CD14-positive monocyte (primary cell): ENCODE data around the gene ANXA11. TPM values are rescaled to one million over a fixed set of nuclear protein-coding genes. Genes with fewer than 3 reads are reported as not detected.
"Not testable (repeated sequence)": the region's sequence is repeated elsewhere in the genome, so short reads cannot be mapped to it uniquely, and the experiment has no call there.

Experiments used
- DNase-seq, 3 donors: peaks; one replicate each; pipeline ENCODE4 v3.0.0-alpha.2; 2011 to 2022
- H2AFZ ChIP-seq: 2 replicates; pipeline ENCODE4 v1.6.0; 2012; ENCODE audit warnings: mild to moderate bottlenecking, low read depth, low read length, inconsistent platforms; ENCODE audit not compliant: insufficient read depth, poor library complexity, severe bottlenecking
- H3K27ac ChIP-seq, 2 donors: 1 replicate in 1 of 2; 2 replicates in 1 of 2; pipeline ENCODE4 v1.5.1; 2012 to 2013; ENCODE audit warnings: low read length in 2 of 2, control low read depth in 1 of 2, inconsistent platforms in 1 of 2, low read depth in 1 of 2, mild to moderate bottlenecking in 1 of 2
- H3K27me3 ChIP-seq, 2 donors: one replicate each; pipeline versions ENCODE4 v1.6.0 to v1.6.1; 2011 to 2013; ENCODE audit warnings: low read length in 2 of 2; ENCODE audit not compliant: control insufficient read depth in 2 of 2, insufficient read depth in 2 of 2
- H3K36me3 ChIP-seq, 2 donors: replicated peaks in 1 of 2; 1 replicate in 1 of 2; 2 replicates in 1 of 2; pipeline versions ENCODE4 v1.5.1 to v1.6.1; 2012 to 2013; ENCODE audit warnings: low read length in 2 of 2, control low read depth in 1 of 2, inconsistent platforms in 1 of 2, mild to moderate bottlenecking in 1 of 2; ENCODE audit not compliant: insufficient read depth in 2 of 2, control insufficient read depth in 1 of 2
- H3K4me1 ChIP-seq, 2 donors: 1 replicate in 1 of 2; 2 replicates in 1 of 2; pipeline versions ENCODE4 v1.5.1 to v1.6.1; 2012 to 2013; ENCODE audit warnings: low read length in 2 of 2, control low read depth in 1 of 2, inconsistent platforms in 1 of 2, mild to moderate bottlenecking in 1 of 2, moderate library complexity in 1 of 2; ENCODE audit not compliant: insufficient read depth in 2 of 2, control insufficient read depth in 1 of 2
- H3K4me2 ChIP-seq: replicated peaks from 2 replicates; pipeline ENCODE3; 2012; ENCODE audit warnings: low read length, moderate library complexity, mild to moderate bottlenecking; ENCODE audit not compliant: poor library complexity, severe bottlenecking; ENCODE audit errors: extremely low read depth
- H3K4me3 ChIP-seq, 3 experiments: fragments of 200-600 bp in 1 of 3; sonication (generic) in 1 of 3; replicated peaks in 1 of 3; 1 replicate in 2 of 3; 2 replicates in 1 of 3; pipeline ENCODE4 v1.5.1; 2011 to 2013; ENCODE audit warnings: low read length in 3 of 3, mild to moderate bottlenecking in 3 of 3, control low read depth in 2 of 3, low read depth in 2 of 3, inconsistent platforms in 1 of 3, moderate library complexity in 1 of 3
- H3K79me2 ChIP-seq: 2 replicates; pipeline ENCODE4 v1.6.0; 2012; ENCODE audit warnings: mild to moderate bottlenecking, control low read depth, inconsistent platforms, low read length, moderate library complexity; ENCODE audit not compliant: insufficient read depth
- H3K9ac ChIP-seq: 2 replicates; pipeline ENCODE4 v1.6.0; 2017; ENCODE audit warnings: low read length, mild to moderate bottlenecking; ENCODE audit not compliant: insufficient read depth, poor library complexity, severe bottlenecking
- H3K9me3 ChIP-seq, 2 donors: replicated peaks in 1 of 2; 1 replicate in 1 of 2; 2 replicates in 1 of 2; pipeline versions ENCODE4 v1.5.1 to v1.6.1; 2012 to 2013; ENCODE audit warnings: low read length in 2 of 2, control low read depth in 1 of 2; ENCODE audit not compliant: control insufficient read depth in 1 of 2, insufficient read depth in 1 of 2
- H4K20me1 ChIP-seq: 2 replicates; pipeline ENCODE4 v1.6.0; 2012; ENCODE audit warnings: mild to moderate bottlenecking, low read length, control low read depth, moderate library complexity; ENCODE audit not compliant: insufficient read depth
- H3K27ac Mint-ChIP-seq, 7 donors: one replicate each; pipeline ENCODE4 v1.8.0; 2020; ENCODE audit warnings: mild to moderate bottlenecking in 7 of 7, mixed read lengths in 7 of 7, moderate library complexity in 6 of 7, inconsistent platforms in 2 of 7
- H3K27me3 Mint-ChIP-seq, 3 donors: one replicate each; pipeline ENCODE4 v1.8.0; 2021 to 2022; ENCODE audit warnings: low read depth in 3 of 3, mild to moderate bottlenecking in 3 of 3, mixed read lengths in 3 of 3, moderate library complexity in 3 of 3, inconsistent platforms in 1 of 3
- H3K36me3 Mint-ChIP-seq, 2 donors: one replicate each; pipeline ENCODE4 v1.8.0; 2020; ENCODE audit warnings: mixed read lengths in 2 of 2, inconsistent platforms in 1 of 2, mild to moderate bottlenecking in 1 of 2
- H3K4me1 Mint-ChIP-seq: one replicate; pipeline ENCODE4 v1.8.0; 2020; ENCODE audit warnings: mild to moderate bottlenecking, mixed read lengths
- H3K4me3 Mint-ChIP-seq, 2 donors: one replicate each; pipeline ENCODE4 v1.8.0; 2020; ENCODE audit warnings: mild to moderate bottlenecking in 2 of 2, mixed read lengths in 2 of 2, moderate library complexity in 1 of 2
- H3K9me3 Mint-ChIP-seq, 7 donors: one replicate each; pipeline ENCODE4 v1.8.0; 2020 to 2022; ENCODE audit warnings: mixed read lengths in 7 of 7, mild to moderate bottlenecking in 6 of 7, moderate library complexity in 6 of 7, inconsistent platforms in 2 of 7
- WGBS: methylation state at CpG from one replicate; pipeline ENCODE4 v1.1.5; 2013; ENCODE audit warnings: missing lambda C conversion rate; ENCODE audit not compliant: insufficient coverage; 5-methylcytosine and 5-hydroxymethylcytosine counted together
- intact Hi-C, 2 donors: fragments of 100-400 bp; cut with micrococcal nuclease; formaldehyde crosslinking; loops; one replicate each; pipeline versions ENCODE4 v1.15.0 to v1.15.1; 2023
- polyA plus RNA-seq, 3 donors: library from polyadenylated mRNA; depleted of rRNA in 1 of 3; unstranded in 2 of 3; stranded (reverse) in 1 of 3; fragments of 300-500 nt in 2 of 3; fragments of >200 nt in 1 of 3; fragmentation: Illumina TruSeq in 2 of 3; gene quantifications; 1 replicate in 2 of 3; 2 replicates in 1 of 3; pipeline ENCODE4 v1.2.3, GENCODE V29; 2012 to 2021
- TF ChIP-seq, protein P1 (sequence below): fragments of 200-600 bp; IDR thresholded peaks from one replicate; pipeline ENCODE4 v1.8.0; 2022; ENCODE audit warnings: antibody characterized with exemption, mild to moderate bottlenecking

The ANXA11 gene
- polyA plus RNA-seq, 3 donors = 95.6 to 174 (median 134) TPM

DNA sequence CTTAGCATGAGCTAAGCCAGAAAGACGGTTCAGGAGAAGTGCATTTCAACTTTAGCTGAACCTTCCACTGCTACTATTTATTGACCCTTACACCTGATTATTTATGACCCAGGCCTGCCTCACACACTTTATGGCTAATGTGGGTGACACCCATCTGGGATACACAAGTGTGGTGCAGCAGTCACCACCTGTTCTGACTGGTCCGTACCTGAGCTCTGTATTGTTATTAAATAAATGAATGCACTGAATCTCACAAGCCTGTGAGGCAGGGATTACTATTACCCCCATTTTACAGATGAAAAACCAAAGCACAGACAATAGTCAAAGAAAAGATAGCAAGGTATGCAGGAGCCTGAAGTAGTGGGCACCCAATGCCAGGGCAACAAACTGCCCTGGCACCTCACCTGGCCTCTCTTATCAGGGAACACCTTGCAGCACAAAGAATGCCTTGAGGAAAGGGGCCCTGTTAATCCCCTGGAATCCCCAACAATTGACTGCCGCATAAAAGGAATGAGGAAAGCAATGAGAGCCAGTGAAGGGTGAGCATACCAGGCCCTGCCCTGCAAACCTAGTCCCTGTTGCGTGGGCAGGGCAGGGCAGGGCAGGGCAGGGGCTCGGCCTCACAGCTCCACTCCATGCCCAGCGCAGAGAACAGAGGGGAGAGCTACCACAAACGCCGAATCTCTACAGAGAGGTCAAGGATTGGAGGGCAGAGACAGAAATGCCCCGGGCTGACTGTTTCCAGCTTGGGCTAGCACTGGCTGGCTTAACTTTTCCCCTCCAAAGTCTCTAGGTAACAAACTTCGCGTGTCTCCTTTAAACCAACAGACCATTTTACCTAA lies 1.3 kb downstream of the ANXA11 start:
- H3K36me3 Mint-ChIP-seq = peaks cover 13 to 14% of the 10 kb centered on the region in 2 donors
- intact Hi-C loops = loop anchor here in 1 of 2 donors (1.0 to 10.0 kb wide), 3 partner anchors 13 to 129 kb away; partner anchors contain the start of gene TMEM254
- H3K4me3 Mint-ChIP-seq = peak overlapping the region; percentile 88 to 97
- TF ChIP-seq, protein P1, sequence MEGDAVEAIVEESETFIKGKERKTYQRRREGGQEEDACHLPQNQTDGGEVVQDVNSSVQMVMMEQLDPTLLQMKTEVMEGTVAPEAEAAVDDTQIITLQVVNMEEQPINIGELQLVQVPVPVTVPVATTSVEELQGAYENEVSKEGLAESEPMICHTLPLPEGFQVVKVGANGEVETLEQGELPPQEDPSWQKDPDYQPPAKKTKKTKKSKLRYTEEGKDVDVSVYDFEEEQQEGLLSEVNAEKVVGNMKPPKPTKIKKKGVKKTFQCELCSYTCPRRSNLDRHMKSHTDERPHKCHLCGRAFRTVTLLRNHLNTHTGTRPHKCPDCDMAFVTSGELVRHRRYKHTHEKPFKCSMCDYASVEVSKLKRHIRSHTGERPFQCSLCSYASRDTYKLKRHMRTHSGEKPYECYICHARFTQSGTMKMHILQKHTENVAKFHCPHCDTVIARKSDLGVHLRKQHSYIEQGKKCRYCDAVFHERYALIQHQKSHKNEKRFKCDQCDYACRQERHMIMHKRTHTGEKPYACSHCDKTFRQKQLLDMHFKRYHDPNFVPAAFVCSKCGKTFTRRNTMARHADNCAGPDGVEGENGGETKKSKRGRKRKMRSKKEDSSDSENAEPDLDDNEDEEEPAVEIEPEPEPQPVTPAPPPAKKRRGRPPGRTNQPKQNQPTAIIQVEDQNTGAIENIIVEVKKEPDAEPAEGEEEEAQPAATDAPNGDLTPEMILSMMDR = no peak
- no peak for DNase-seq
- WGBS = 28% methylated on average over 5 of the region's 11 CpGs
- peak overlapping the region; percentile 78 to 94 (median 87) for H3K27ac Mint-ChIP-seq
- Histone ChIP-seq H3K4me3 (peak overlapping the region; percentile 73 to 92 (median 91)), H3K27ac (peak overlapping the region; percentile 72 to 81), H3K27me3 (no peaks in the 10 kb centered on the region), H3K4me1 (peaks cover 63 to 65% of the 10 kb centered on the region in 2 donors), H3K79me2 (peaks cover 76% of the 10 kb centered on the region), H3K4me2 (peak overlapping the region; percentile 97), H4K20me1 (peaks cover 53% of the 10 kb centered on the region), H3K36me3 (no peaks in the 10 kb centered on the region), H2AFZ (no peak overlapping the region), H3K9me3 (no peaks in the 10 kb centered on the region), H3K9ac (peak overlapping the region; percentile 94)
- H3K27me3 Mint-ChIP-seq = peaks cover 0 to 2% (median 2%) of the 10 kb centered on the region in 3 donors
- H3K9me3 Mint-ChIP-seq = peaks cover 0 to 2% (median 0%) of the 10 kb centered on the region in 7 donors
- H3K4me1 Mint-ChIP-seq = peaks cover 66% of the 10 kb centered on the region

GRCh38 chr10:80202934-80203834 lies 2.2 kb downstream of the ANXA11 start:
- Histone ChIP-seq H3K9me3 (no peaks in the 10 kb centered on the region), H3K27ac (peak overlapping the region; percentile 58 to 81), H3K9ac (no peak overlapping the region), H3K27me3 (no peaks in the 10 kb centered on the region), H3K4me1 (peaks cover 72 to 74% of the 10 kb centered on the region in 2 donors), H3K36me3 (no peaks in the 10 kb centered on the region), H2AFZ (no peak overlapping the region), H3K4me2 (peak overlapping the region; percentile 97), H3K79me2 (peaks cover 85% of the 10 kb centered on the region), H3K4me3 (peak overlapping the region; percentile 73 to 92 (median 91)), H4K20me1 (peaks cover 59% of the 10 kb centered on the region)
- TF ChIP-seq, protein P1 = no peak
- Mint-ChIP-seq H3K36me3 (peaks cover 14 to 20% of the 10 kb centered on the region in 2 donors), H3K27ac (peak overlapping the region; percentile 70 to 94 (median 87)), H3K27me3 (peaks cover 0 to 2% (median 2%) of the 10 kb centered on the region in 3 donors), H3K4me1 (peaks cover 75% of the 10 kb centered on the region), H3K9me3 (no peaks in the 10 kb centered on the region), H3K4me3 (peak overlapping the region; percentile 88 to 97)
- 43% methylated on average over 9 of the region's 14 CpGs for WGBS
- DNase-seq = peak; percentile 41 to 62 (median 52)
- intact Hi-C loops = loop anchor here in 1 of 2 donors (5.0 to 10.0 kb wide), 2 partner anchors 46 to 128 kb away; partner anchors contain the start of gene TMEM254

GRCh38 chr10:80202530-80202929 lies 2.8 kb downstream of the ANXA11 start:
- not testable (repeated sequence) for H3K9me3 Mint-ChIP-seq, H3K27me3 Mint-ChIP-seq, H3K36me3 ChIP-seq, H3K9me3 ChIP-seq, H2AFZ ChIP-seq, H3K27me3 ChIP-seq
- intact Hi-C loops = loop anchor here in 1 of 2 donors (5.0 to 10.0 kb wide), 2 partner anchors 45 to 128 kb away; partner anchors contain the start of gene TMEM254
- H3K79me2 ChIP-seq = peaks cover 91% of the 10 kb centered on the region
- DNase-seq = peak in 2 of 3 donors; percentile 10 to 24
- H3K4me3 ChIP-seq = peak overlapping the region in 1 of 3 experiments; percentile 91
- H3K27ac ChIP-seq = peak overlapping the region in 1 of 2 donors; percentile 81
- Mint-ChIP-seq H3K27ac (peak overlapping the region; percentile 60 to 91 (median 80)), H3K4me1 (peaks cover 80% of the 10 kb centered on the region), H3K4me3 (peak overlapping the region; percentile 88 to 97), H3K36me3 (peaks cover 14 to 24% of the 10 kb centered on the region in 2 donors)
- peaks cover 77 to 80% of the 10 kb centered on the region in 2 donors for H3K4me1 ChIP-seq
- H4K20me1 ChIP-seq = peaks cover 65% of the 10 kb centered on the region
- H3K4me2 ChIP-seq = peak overlapping the region; percentile 97
- peak overlapping the region; percentile 39 for H3K9ac ChIP-seq
- WGBS = 71% methylated on average over 3 of the region's 6 CpGs
